Measurements from ENCODE around the gene PGAP2. TPM values are rescaled to one million over a fixed set of nuclear protein-coding genes. Genes with fewer than 3 reads are reported as not detected.
"Not testable (repeated sequence)": the region's sequence is repeated elsewhere in the genome, so short reads cannot be mapped to it uniquely, and the experiment has no call there.

PGAP2 gene
- polyA plus RNA-seq, 1 experiment: 20.8 TPM

GRCh38 chr11:3775736-3776406 is 32.5 kb upstream of the PGAP2 start:
- ChIA-PET CTCF (interaction anchor here (0.7 to 2.0 kb wide), 4 partner anchors 33 to 297 kb away, joined by 3 to 7 read pairs (median 4); partner anchors contain the start of gene PGAP2), POLR2A (interaction anchor here (0.6 kb wide), 1 partner anchor 133 kb away, joined by 4 read pairs; no protein-coding TSS in a partner anchor)
- no peaks in the 10 kb centered on the region for H3K9me3 ChIP-seq (ENCODE audit: control insufficient read depth, insufficient read depth, low read length)
- no peak overlapping the region for H3K4me3 ChIP-seq (ENCODE audit: low read depth, low read length)
- no peak overlapping the region for H3K27ac ChIP-seq (ENCODE audit: low read depth, low read length)
- 0 out of 2 replicates have a peak, but pooled peaks have one; percentile 11 for TF ChIP-seq CTCF (IDR thresholded peaks at IDR 0.05; ENCODE audit: low read depth, low read length)
- no peaks in the 10 kb centered on the region for H3K27me3 ChIP-seq (ENCODE audit: control insufficient read depth, insufficient read depth, low read length)
- no peak for DNase-seq (ENCODE audit: low read depth, low spot score)

- no peak for DNase-seq (ENCODE audit: low read depth, low spot score)
- CTCF ChIA-PET: interaction anchor here (0.7 to 2.1 kb wide), 5 partner anchors 28 to 292 kb away, joined by 3 to 8 read pairs (median 5); partner anchors contain the start of genes RHOG and STIM1
- H3K27me3 ChIP-seq (ENCODE audit: control insufficient read depth, insufficient read depth, low read length): no peaks in the 10 kb centered on the region
- no peak for TF ChIP-seq CTCF (IDR thresholded peaks at IDR 0.05; ENCODE audit: low read depth, low read length)
- POLR2A ChIA-PET: interaction anchor here (0.7 kb wide), 2 partner anchors 48 to 879 kb away, joined by 5 to 8 read pairs; a partner anchor contains a TSS
- H3K4me3 ChIP-seq (ENCODE audit: low read depth, low read length): no peak overlapping the region
- H3K9me3 ChIP-seq (ENCODE audit: control insufficient read depth, insufficient read depth, low read length): no peaks in the 10 kb centered on the region
- no peak overlapping the region for H3K27ac ChIP-seq (ENCODE audit: low read depth, low read length)
These were observed 26.9 kb upstream of the PGAP2 start for GRCh38 chr11:3781423-3781822.

GRCh38 chr11:3782963-3783362 is 25.4 kb upstream of the PGAP2 start:
- CTCF ChIA-PET: interaction anchor here (0.7 to 1.1 kb wide), 3 partner anchors 26 to 69 kb away, joined by 3 to 4 read pairs (median 3); partner anchors contain the start of gene PGAP2
- H3K9me3 ChIP-seq (ENCODE audit: control insufficient read depth, insufficient read depth, low read length): no peaks in the 10 kb centered on the region
- no peak overlapping the region for H3K27ac ChIP-seq (ENCODE audit: low read depth, low read length)
- no peak overlapping the region for H3K4me3 ChIP-seq (ENCODE audit: low read depth, low read length)
- no peak for TF ChIP-seq CTCF (IDR thresholded peaks at IDR 0.05; ENCODE audit: low read depth, low read length)
- POLR2A ChIA-PET: no interaction called here
- no peaks in the 10 kb centered on the region for H3K27me3 ChIP-seq (ENCODE audit: control insufficient read depth, insufficient read depth, low read length)
- no peak for DNase-seq (ENCODE audit: low read depth, low spot score)

GRCh38 chr11:3783611-3784010 is 24.7 kb upstream of the PGAP2 start:
- H3K4me3 ChIP-seq (ENCODE audit: low read depth, low read length): no peak overlapping the region
- TF ChIP-seq CTCF (IDR thresholded peaks at IDR 0.05; ENCODE audit: low read depth, low read length): no peak
- POLR2A ChIA-PET: no interaction called here
- H3K27me3 ChIP-seq (ENCODE audit: control insufficient read depth, insufficient read depth, low read length): no peaks in the 10 kb centered on the region
- no peak overlapping the region for H3K27ac ChIP-seq (ENCODE audit: low read depth, low read length)
- CTCF ChIA-PET: interaction anchor here (0.7 to 1.1 kb wide), 5 partner anchors 23 to 289 kb away, joined by 3 to 4 read pairs (median 3); partner anchors contain the start of gene PGAP2
- DNase-seq (ENCODE audit: low read depth, low spot score): no peak
- H3K9me3 ChIP-seq (ENCODE audit: control insufficient read depth, insufficient read depth, low read length): no peaks in the 10 kb centered on the region

GRCh38 chr11:3786781-3787428 is 21.5 kb upstream of the PGAP2 start:
- ChIA-PET POLR2A (no interaction called here), CTCF (interaction anchor here (0.9 to 1.8 kb wide), 2 partner anchors 55 to 68 kb away, joined by 3 to 4 read pairs; partner anchors contain the start of genes RHOG and STIM1)
- no peak for DNase-seq (ENCODE audit: low read depth, low spot score)
- TF ChIP-seq CTCF (IDR thresholded peaks at IDR 0.05; ENCODE audit: low read depth, low read length): no peak
- Histone ChIP-seq H3K4me3 (ENCODE audit: low read depth, low read length) (no peak overlapping the region), H3K9me3 (ENCODE audit: control insufficient read depth, insufficient read depth, low read length) (no peaks in the 10 kb centered on the region), H3K27me3 (ENCODE audit: control insufficient read depth, insufficient read depth, low read length) (no peaks in the 10 kb centered on the region), H3K27ac (ENCODE audit: low read depth, low read length) (no peak overlapping the region)

- H3K27me3 ChIP-seq (ENCODE audit: control insufficient read depth, insufficient read depth, low read length); CTCF ChIA-PET; POLR2A ChIA-PET; H3K27ac ChIP-seq (ENCODE audit: low read depth, low read length); DNase-seq (ENCODE audit: low read depth, low spot score); H3K4me3 ChIP-seq (ENCODE audit: low read depth, low read length); H3K9me3 ChIP-seq (ENCODE audit: control insufficient read depth, insufficient read depth, low read length): not testable (repeated sequence)
These were observed 14.0 kb upstream of the PGAP2 start for GRCh38 chr11:3794387-3794786.
